Middle frontal gyrus (tissue), 1 donor: ENCODE measurements around the gene OPRM1.
"Not testable (repeated sequence)": the region's sequence is repeated elsewhere in the genome, so short reads cannot be mapped to it uniquely, and the experiment has no call there.

Experiments used
- DNase-seq: peaks from one replicate; pipeline ENCODE4 v3.0.0-alpha.2; 2015; ENCODE audit warnings: low spot score; ENCODE audit errors: extremely low spot score

Gene OPRM1

GRCh38 chr6:154140743-154141142, 101.7 kb downstream of the OPRM1 start:
- no peak for DNase-seq

DNA sequence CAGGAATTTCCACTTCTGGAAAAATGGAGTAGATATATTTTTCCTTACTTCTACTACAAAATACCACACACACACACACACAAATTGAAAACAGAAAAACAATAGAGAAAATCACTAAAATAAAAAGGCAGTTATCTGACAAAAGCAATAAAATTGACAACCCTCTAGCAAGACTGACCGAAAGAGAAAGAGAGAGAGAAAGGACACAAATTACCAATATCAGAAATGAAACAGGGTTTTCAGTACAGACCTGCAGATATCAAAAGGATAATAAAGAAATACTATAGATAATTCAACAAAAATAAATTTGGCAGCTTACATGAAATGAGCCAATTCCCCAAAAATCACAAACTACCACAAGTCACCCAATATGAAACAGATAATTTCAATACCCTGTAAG, 104.7 kb downstream of the OPRM1 start:
- DNase-seq, result no peak

GRCh38 chr6:154154389-154154967, 115.4 kb downstream of the OPRM1 start:
- DNase-seq, result peak; percentile 64

DNA sequence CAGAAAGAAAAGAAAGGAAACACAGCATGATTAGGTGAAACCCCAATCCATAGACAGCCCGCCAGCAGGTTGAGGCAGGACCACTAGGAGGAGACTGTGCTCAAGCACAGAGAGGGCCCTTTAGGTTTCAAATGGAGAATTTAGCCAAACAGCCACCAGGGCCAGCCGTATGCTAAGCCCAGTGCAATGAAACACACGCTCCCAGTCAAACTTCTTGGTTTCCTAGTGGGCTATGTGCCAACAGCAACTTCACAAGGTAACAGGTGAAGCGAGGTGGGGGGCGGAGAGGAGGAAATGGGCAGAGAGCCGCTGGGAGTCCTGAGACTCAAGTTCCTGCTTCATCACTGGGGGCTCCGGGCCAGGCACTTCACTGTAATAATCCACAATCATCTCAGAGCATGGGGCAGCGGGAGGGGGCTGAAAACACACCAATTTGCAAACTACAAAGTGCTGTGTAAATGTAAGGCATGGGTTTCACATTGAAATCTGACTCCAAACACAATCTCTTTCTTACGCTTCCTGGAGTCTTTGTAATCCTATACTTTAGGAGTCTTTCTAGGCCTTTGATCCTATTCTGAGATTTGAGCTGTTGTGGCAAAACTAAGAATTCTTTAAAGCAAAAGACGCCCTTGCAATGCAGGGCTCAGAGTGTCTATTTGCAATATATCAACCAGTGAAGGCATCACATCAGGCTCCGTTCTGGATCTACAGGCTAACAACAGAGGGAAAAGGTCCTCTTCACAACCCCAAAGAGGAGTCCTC, 117.3 kb downstream of the OPRM1 start:
- DNase-seq, result no peak

DNA sequence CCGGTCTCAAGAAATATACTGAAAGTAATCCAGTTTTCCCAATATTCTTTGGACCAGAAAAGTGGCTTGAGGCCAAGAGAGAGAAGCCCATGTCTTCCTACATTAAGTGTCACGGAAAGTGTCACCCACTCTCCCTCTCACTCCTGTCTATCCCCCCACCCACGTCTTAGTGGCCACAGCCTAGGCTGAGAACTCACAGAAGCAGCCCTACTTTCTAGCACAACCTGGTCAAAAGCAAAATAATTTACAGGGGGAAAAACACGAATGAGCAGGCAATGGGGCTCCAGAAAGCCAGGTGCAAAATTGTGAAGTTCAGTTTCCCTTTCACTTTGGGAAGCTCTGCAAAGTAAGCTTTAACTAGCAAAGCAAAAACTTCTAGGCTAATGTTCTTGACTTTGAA, 118.0 kb downstream of the OPRM1 start:
- no peak for DNase-seq

GRCh38 chr6:154157706-154158105, 118.7 kb downstream of the OPRM1 start:
- no peak for DNase-seq

- no peak for DNase-seq
Measured at GRCh38 chr6:154159126-154159525, 120.1 kb downstream of the OPRM1 start.

DNA sequence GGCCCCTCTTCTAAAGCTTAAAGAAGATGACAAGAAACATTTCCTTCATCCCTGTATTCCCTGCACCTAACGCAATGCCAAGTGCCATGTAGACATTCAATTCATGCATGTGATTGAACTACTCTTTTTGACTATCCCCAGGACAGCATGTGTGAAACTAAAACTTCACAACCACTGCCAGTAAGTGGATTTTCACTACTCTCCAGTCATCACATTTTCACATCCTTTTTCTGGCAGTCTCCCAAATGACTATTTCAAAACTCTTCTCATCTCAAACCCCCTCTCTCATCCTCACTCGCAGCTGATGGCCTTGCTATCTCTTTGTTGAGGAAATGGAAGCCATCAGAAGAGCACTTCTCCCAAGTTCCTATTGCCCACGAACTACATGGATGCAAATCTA, 122.6 kb downstream of the OPRM1 start:
- no peak for DNase-seq

GRCh38 chr6:154164397-154164796, 125.4 kb downstream of the OPRM1 start:
- DNase-seq, result peak; percentile 67

DNA sequence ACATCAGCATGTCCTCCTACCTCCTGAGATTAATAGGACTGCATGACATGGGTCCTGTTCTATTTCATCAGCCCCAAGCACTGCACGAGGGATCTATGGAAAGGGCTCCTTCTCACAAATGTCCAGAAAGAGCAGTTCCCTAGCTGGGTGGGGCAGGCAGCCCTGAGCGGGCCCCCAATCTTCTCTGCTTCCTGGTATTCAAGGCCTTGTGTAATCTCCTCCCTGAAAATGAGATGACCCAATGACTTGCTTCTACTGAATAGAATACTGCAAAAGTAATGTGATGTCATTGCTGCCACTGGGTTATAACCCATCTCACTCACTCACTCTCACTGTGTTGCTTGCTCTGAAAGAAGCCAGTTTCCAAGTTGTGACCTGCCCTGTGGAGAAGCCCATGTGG, 126.4 kb downstream of the OPRM1 start:
- no peak for DNase-seq

DNA sequence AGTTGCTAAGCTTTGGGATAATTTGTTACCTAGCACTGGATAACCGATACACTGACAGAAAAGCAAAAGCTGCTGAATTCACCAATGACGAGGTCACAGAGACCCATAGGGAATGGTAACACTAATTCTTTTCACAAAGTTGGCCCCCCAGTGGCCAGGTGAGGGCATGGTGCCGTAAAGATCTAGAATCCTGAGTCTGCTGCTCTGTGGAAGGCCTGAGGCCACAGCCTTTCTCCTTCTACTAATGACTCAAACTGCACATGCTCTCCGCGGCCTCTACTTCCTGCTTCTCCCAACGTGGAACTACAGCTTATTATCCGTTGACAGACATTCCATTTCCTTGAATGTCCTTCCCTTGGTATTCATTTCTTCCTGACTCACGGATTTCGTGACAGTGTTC, 127.1 kb downstream of the OPRM1 start:
- DNase-seq, result no peak

- DNase-seq, result no peak
Measured at GRCh38 chr6:154167126-154167525, 128.1 kb downstream of the OPRM1 start.

- no peak for DNase-seq
Measured at GRCh38 chr6:154169193-154169847, 130.3 kb downstream of the OPRM1 start.

DNA sequence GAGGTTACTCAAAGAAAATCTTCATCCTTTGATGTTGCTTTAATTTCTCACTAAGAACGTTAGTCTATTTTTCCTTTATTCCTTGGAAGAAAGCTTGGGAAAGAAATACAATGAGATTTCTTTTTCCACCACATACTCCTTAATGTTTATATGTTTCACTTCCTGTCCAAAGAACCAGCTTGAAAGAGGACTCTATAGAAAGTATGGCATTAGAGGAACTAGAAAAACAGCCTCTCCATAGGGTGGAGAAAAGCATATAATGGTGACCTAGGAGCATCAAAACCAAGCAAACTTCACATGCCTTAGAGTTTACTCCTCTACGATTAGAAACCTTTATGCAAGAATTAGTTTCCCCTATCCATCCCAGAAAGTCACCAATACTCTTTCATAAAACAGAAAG, 131.1 kb downstream of the OPRM1 start:
- DNase-seq, result no peak

DNA sequence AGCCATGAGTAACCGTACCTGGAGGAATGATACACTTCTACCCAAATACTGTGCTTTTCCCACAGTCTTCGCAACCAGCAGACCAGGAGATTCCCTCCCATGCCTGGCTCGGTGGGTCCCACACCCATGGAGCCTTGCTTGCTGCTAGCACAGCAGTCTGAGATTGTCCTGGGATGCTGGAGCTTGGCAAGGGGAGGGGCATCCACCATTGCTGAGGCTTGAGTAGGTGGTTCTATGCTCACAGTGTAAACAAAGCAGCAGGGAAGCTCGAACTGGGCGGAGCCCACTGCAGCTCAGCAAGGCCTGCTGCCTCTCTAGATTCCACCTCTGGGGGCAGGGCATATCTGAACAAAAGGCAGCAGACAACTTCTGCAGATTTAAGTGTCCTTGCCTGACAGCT, 133.4 kb downstream of the OPRM1 start:
- DNase-seq, result not testable (repeated sequence)

DNA sequence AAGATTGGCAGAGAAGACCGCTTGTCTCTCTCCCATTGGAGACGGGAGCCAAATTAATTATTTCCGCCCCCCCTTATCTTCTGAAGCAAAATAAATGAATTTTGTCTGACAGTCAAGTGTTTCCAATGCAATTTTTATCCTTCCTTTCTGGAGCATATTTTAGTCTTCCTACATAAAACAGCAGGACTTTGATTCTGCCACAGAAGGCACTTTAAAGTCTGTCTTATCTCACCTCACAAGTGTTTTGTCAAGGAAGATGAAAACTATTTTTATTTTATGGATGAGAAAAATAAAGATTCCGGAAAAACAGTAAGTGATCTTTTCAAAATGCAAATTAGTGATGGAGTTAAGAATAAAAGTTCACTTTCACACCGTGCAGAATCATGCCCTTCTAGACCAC, 140.4 kb downstream of the OPRM1 start:
- no peak for DNase-seq

GRCh38 chr6:154187203-154187602, 148.2 kb downstream of the OPRM1 start:
- DNase-seq, result no peak

DNA sequence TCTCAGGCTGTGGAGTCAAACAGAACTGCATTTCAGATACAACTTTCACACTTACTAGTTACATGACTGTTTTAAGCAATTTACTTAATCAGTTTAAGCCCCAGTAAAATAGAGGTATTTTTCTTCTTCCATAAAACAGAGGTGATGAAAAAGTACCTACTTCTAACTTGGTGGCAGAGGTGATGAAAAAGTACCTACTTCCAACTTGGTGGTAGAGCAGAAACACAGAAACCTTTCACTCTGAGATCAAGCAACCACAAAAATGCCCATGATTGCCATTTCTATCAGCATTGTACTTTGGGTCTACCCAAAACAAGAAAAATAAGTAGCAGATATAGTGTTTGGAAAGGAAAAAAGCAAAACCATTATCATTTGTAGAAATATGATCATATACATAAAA, 148.7 kb downstream of the OPRM1 start:
- DNase-seq, result no peak

- DNase-seq, result no peak
Measured at GRCh38 chr6:154196333-154196885, 157.4 kb downstream of the OPRM1 start.

GRCh38 chr6:154197196-154197860, 158.3 kb downstream of the OPRM1 start:
- DNase-seq, result no peak

DNA sequence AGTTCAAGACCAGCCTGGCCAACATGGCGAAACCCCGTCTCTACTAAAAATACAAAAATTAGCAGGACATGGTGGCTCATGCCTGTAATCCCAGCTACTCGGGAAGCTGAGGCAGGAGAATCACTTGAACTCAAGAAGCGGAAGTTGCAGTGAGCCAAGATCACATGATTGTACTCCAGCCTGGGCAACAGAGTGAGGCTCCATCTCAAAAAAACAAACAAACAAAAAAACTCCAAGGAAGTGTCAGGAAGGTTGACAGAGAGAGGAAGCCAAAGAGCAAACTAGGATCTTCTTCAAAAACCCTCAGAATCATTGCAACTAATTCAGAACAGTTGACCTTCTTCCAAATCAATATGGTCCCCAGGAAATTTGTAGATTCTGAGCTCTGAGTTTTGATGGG, 162.6 kb downstream of the OPRM1 start:
- DNase-seq, result not testable (repeated sequence)

DNA sequence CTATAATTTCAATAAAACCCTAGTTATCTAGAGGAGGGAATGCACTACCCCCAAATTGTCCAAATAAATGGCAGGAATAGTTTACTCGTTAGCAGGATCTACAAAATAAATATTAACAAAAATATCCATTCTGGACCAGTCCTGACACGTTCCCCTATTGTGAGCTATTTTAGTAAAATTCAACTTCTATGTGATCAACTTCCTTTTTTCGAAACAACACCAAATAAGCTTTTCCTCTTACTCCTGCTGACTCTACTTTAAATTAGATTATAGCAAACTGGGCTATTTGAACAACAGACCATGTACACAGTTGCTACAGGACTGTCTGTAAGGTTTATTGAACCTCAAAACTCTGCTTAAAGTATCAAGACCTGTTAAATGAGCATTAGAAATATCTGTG, 163.3 kb downstream of the OPRM1 start:
- no peak for DNase-seq
